ENCODE results near the gene RPRD2. TPM values are rescaled to one million over a fixed set of nuclear protein-coding genes. Genes with fewer than 3 reads are reported as not detected.

The RPRD2 gene
- total RNA-seq, 2 experiments from 2014 or later: 27.1 to 27.9 TPM

DNA sequence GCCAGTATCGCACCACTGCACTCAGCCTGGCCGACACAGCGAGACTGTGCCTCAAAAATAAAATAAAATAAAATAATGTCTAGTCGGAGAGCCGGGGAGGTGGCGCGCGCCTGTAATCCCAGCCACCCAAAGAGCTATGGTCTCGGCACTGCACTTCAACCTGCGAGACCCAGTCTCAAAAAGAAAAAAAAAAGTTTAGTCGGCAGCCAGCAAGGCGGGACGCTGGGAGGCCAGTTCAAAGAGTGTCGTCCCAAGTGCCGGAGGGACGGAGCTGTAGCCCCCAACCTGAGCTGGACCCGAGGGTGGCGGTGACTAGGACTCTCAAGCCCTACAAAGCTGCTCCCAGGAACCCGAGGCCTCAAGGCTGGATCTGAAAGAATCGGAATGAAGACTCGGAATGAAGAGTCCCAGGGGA, 151.0 kb downstream of the RPRD2 start:
- Mint-ChIP-seq H3K27ac (peak overlapping the region; percentile 39), H3K4me3 (peak overlapping the region; percentile 87), H3K27me3 (no peaks in the 10 kb centered on the region), H3K36me3 (ENCODE audit: low read depth) (no peaks in the 10 kb centered on the region), H3K4me1 (ENCODE audit: low read depth) (peaks cover 20% of the 10 kb centered on the region), H3K9me3 (no peaks in the 10 kb centered on the region)
- peaks cover 17% of the 10 kb centered on the region for H3K4me1 ChIP-seq (ENCODE audit: insufficient read depth, low read length)
- H3K4me3 ChIP-seq (ENCODE audit: low read length): peak overlapping the region; percentile 82
- TF ChIP-seq CTCF (IDR thresholded peaks at IDR 0.05): no peak
- no peak for DNase-seq
- no peaks in the 10 kb centered on the region for H3K9me3 ChIP-seq (ENCODE audit: control insufficient read depth in 1 of 2, insufficient read depth in 1 of 2, low read length in 2 of 2)
- ChIA-PET POLR2A (interaction anchor here (1.0 to 2.5 kb wide), 12 partner anchors 9 to 628 kb away, joined by 3 to 17 read pairs (median 6); partner anchors contain the start of genes ENSA, GOLPH3L, MCL1 and RPRD2), CTCF (no interaction called here)
- no peaks in the 10 kb centered on the region for H3K27me3 ChIP-seq (ENCODE audit: control insufficient read depth in 1 of 2, insufficient read depth in 2 of 2, low read length in 2 of 2)
- H3K36me3 ChIP-seq (ENCODE audit: insufficient read depth, low read length): no peaks in the 10 kb centered on the region
- no peak for ATAC-seq (ENCODE audit: poor library complexity)
- intact Hi-C loops (cut with DNase I, micrococcal nuclease): loop anchor here in 1 of 2 experiments (2.0 kb wide), 1 partner anchor 26 kb away; no protein-coding TSS in a partner anchor
- H3K27ac ChIP-seq (ENCODE audit: low read depth in 1 of 2, low read length in 2 of 2): no peak overlapping the region

DNA sequence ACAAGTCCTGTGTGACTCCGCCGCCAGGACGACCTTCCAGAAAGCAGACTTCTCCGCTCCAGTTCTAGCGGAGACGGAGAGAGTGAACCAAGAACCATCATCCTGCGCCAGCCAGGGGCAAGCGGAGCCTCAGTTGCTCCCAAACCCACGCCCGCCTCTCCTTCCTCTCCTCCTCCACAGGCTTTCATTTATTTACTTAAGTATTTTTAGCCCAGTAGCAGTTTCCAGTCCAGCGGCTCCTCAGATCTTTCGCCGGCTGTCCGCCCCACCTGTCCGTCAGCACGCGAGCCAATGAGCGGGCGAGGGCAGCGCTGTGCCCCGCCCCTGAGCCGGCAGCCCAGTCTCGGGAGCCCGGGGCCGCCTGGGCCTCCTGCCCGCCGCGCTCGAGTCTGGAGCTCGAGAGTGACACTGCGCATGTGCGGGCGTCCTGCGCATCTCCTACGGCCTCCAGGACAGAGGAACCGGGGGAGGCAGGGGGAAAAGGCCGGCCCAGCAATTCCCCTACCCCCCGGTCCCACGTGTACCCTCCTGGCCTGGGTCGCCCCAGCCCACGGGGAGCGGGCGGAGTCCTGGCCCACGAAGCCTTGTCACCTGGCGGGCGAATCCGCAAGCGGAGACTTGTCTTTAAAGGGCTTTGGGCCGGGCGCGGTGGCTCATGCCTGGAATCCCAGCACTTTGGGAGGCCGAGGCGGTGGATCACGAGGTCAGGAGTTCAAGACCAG, 151.5 kb downstream of the RPRD2 start, which contains the start of gene FALEC:
FALEC (plus strand) TSS at position 425 of the 722 bp plus-strand sequence.
- H3K4me1 ChIP-seq (ENCODE audit: insufficient read depth, low read length): peaks cover 17% of the 10 kb centered on the region
- TF ChIP-seq CTCF (IDR thresholded peaks at IDR 0.05): no peak
- ChIA-PET CTCF (interaction anchor here (1.4 kb wide), 1 partner anchor 17 kb away, joined by 11 read pairs; no protein-coding TSS in a partner anchor), POLR2A (interaction anchor here (0.6 to 2.5 kb wide), 17 partner anchors 10 to 629 kb away, joined by 3 to 17 read pairs (median 5); partner anchors contain the start of genes ENSA, GOLPH3L, MCL1 and RPRD2)
- ATAC-seq (ENCODE audit: poor library complexity): peak; percentile 95
- H3K9me3 Mint-ChIP-seq: no peaks in the 10 kb centered on the region
- peak within 1 kb of the TSS; percentile 87 for H3K4me3 Mint-ChIP-seq
- intact Hi-C loops (cut with DNase I, micrococcal nuclease): loop anchor here in 1 of 2 experiments (2.0 kb wide), 1 partner anchor 27 kb away; no protein-coding TSS in a partner anchor
- H3K27ac Mint-ChIP-seq: peak within 1 kb of the TSS; percentile 39
- no peaks in the 10 kb centered on the region for H3K27me3 ChIP-seq (ENCODE audit: control insufficient read depth in 1 of 2, insufficient read depth in 2 of 2, low read length in 2 of 2)
- peaks cover 20% of the 10 kb centered on the region for H3K4me1 Mint-ChIP-seq (ENCODE audit: low read depth)
- H3K27ac ChIP-seq (ENCODE audit: low read depth in 1 of 2, low read length in 2 of 2): peak within 1 kb of the TSS in 1 of 2 donors; percentile 7
- no peaks in the 10 kb centered on the region for H3K36me3 Mint-ChIP-seq (ENCODE audit: low read depth)
- DNase-seq: peak; percentile 75 to 95 (median 87)
- no peaks in the 10 kb centered on the region for H3K36me3 ChIP-seq (ENCODE audit: insufficient read depth, low read length)
- peak within 1 kb of the TSS; percentile 82 for H3K4me3 ChIP-seq (ENCODE audit: low read length)
- no peaks in the 10 kb centered on the region for H3K9me3 ChIP-seq (ENCODE audit: control insufficient read depth in 1 of 2, insufficient read depth in 1 of 2, low read length in 2 of 2)
- no peaks in the 10 kb centered on the region for H3K27me3 Mint-ChIP-seq

- CTCF ChIA-PET: interaction anchor here (1.4 kb wide), 1 partner anchor 16 kb away, joined by 11 read pairs; no protein-coding TSS in a partner anchor
- peaks cover 17% of the 10 kb centered on the region for H3K4me1 ChIP-seq (ENCODE audit: insufficient read depth, low read length)
- H3K27ac ChIP-seq (ENCODE audit: low read depth in 1 of 2, low read length in 2 of 2): no peak overlapping the region
- Mint-ChIP-seq H3K36me3 (ENCODE audit: low read depth) (no peaks in the 10 kb centered on the region), H3K4me3 (peak overlapping the region; percentile 87), H3K27ac (no peak overlapping the region), H3K9me3 (no peaks in the 10 kb centered on the region), H3K27me3 (no peaks in the 10 kb centered on the region), H3K4me1 (ENCODE audit: low read depth) (peaks cover 20% of the 10 kb centered on the region)
- no peak for TF ChIP-seq CTCF (IDR thresholded peaks at IDR 0.05)
- POLR2A ChIA-PET: interaction anchor here (0.6 to 2.5 kb wide), 19 partner anchors 11 to 629 kb away, joined by 3 to 17 read pairs (median 4); partner anchors contain the start of genes ENSA, GOLPH3L, MCL1 and RPRD2
- intact Hi-C loops (cut with DNase I, micrococcal nuclease): no loop called here
- H3K27me3 ChIP-seq (ENCODE audit: control insufficient read depth in 1 of 2, insufficient read depth in 2 of 2, low read length in 2 of 2): no peaks in the 10 kb centered on the region
- no peaks in the 10 kb centered on the region for H3K9me3 ChIP-seq (ENCODE audit: control insufficient read depth in 1 of 2, insufficient read depth in 1 of 2, low read length in 2 of 2)
- peak overlapping the region; percentile 82 for H3K4me3 ChIP-seq (ENCODE audit: low read length)
- ATAC-seq (ENCODE audit: poor library complexity): peak; percentile 16
- no peaks in the 10 kb centered on the region for H3K36me3 ChIP-seq (ENCODE audit: insufficient read depth, low read length)
- DNase-seq: peak in 5 of 14 experiments; percentile 8 to 36 (median 26)
These were observed 152.2 kb downstream of the RPRD2 start for GRCh38 chr1:150516050-150516591.
